IPS-NIHi11 (cell line): ENCODE data around the gene RPL9.
A peak's percentile ranks its signal among the peaks of the same experiment; 100 is the strongest.
"Not testable (repeated sequence)": the region's sequence is repeated elsewhere in the genome, so short reads cannot be mapped to it uniquely, and the experiment has no call there.

ENCODE experiments used
- DNase-seq: peaks from one replicate; pipeline ENCODE4 v3.0.0; 2012; ENCODE audit warnings: mixed read lengths, low spot score

RPL9 gene

GRCh38 chr4:39466747-39467146, 8.0 kb upstream of the RPL9 start:
- no peak for DNase-seq

GRCh38 chr4:39464886-39465501, 6.3 kb upstream of the RPL9 start:
- no peak for DNase-seq

- not testable (repeated sequence) for DNase-seq
Measured at GRCh38 chr4:39458161-39458504, 589 bp downstream of the RPL9 start.

GRCh38 chr4:39456946-39457763, 1.6 kb downstream of the RPL9 start:
- DNase-seq, result no peak

- no peak for DNase-seq
Measured at GRCh38 chr4:39455486-39455885, 3.2 kb downstream of the RPL9 start.

- no peak for DNase-seq
Measured at GRCh38 chr4:39453738-39454137, 5.0 kb downstream of the RPL9 start.

- DNase-seq, result no peak
Measured at GRCh38 chr4:39452860-39453587, 5.7 kb downstream of the RPL9 start.

- no peak for DNase-seq
Measured at GRCh38 chr4:39452153-39452859, 6.4 kb downstream of the RPL9 start.

- no peak for DNase-seq
Measured at GRCh38 chr4:39451423-39452023, 7.2 kb downstream of the RPL9 start.

- no peak for DNase-seq
Measured at GRCh38 chr4:39450618-39451017, 8.1 kb downstream of the RPL9 start.

- peak; percentile 67 for DNase-seq
Measured at GRCh38 chr4:39446842-39447573, 11.7 kb downstream of the RPL9 start.

- no peak for DNase-seq
Measured at GRCh38 chr4:39446483-39446841, 12.3 kb downstream of the RPL9 start.

- DNase-seq, result no peak
Measured at GRCh38 chr4:39442998-39443397, 15.7 kb downstream of the RPL9 start.

GRCh38 chr4:39441593-39441992, 17.1 kb downstream of the RPL9 start:
- no peak for DNase-seq

GRCh38 chr4:39435659-39436563, 22.8 kb downstream of the RPL9 start:
- peak; percentile 23 for DNase-seq

GRCh38 chr4:39433878-39434492, 24.7 kb downstream of the RPL9 start:
- DNase-seq, result no peak

- no peak for DNase-seq
Measured at GRCh38 chr4:39429476-39430334, 29.0 kb downstream of the RPL9 start.

- DNase-seq, result no peak
Measured at GRCh38 chr4:39427520-39428114, 31.1 kb downstream of the RPL9 start.

GRCh38 chr4:39426728-39427127, 32.0 kb downstream of the RPL9 start:
- no peak for DNase-seq
